HEK293 (cell line): ENCODE results near the gene PIK3R3.

Source experiments
- ZNF747 ChIP-seq: fragments of 450-650 bp; formaldehyde crosslinking; IDR thresholded peaks from 2 replicates; pipeline ENCODE4 v1.5.1; 2016; ENCODE audit warnings: missing biosample characterization, missing genetic modification characterization
- TF ChIP-seq, protein P1 (sequence below): fragments of 450-650 bp; formaldehyde crosslinking; IDR thresholded peaks from 2 replicates; pipeline ENCODE4 v1.5.1; 2016; ENCODE audit warnings: missing biosample characterization, missing genetic modification characterization

DNA sequence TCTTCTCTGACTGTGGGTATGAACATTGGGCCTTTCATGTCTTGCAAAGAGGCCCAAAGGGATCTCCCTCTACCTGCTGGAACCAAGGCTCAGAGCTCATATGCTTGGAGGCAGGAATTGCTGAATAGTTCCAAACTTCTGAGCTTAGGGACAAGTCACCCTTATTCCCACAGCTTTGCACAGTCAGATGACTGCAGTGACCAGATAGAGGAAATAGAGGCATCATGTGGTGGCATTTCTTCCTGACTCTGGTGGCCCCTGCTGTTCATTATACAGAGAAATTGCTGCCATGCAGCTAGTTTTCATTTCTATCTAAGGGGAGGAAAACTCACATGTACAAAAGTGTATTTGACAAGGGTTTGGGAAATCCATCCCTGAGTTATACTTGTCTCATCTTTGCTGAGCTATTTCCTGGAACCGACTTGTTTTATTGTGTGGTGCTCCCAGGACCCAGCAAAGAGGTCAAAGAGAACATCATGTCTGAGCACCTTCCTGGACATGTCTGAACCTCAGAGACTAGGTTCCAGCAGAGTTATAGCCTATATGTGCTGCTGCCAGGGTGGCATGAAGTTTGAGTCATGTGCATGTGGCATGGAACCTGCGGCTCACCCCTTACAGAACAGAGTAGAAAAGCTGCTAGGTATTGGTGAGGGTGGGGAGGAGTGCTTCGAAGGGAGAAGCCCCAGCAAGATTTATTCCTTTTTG, 131.2 kb downstream of the PIK3R3 start:
- TF ChIP-seq ZNF747 (tag by site-specific recombination) = no peak
- TF ChIP-seq, protein P1, sequence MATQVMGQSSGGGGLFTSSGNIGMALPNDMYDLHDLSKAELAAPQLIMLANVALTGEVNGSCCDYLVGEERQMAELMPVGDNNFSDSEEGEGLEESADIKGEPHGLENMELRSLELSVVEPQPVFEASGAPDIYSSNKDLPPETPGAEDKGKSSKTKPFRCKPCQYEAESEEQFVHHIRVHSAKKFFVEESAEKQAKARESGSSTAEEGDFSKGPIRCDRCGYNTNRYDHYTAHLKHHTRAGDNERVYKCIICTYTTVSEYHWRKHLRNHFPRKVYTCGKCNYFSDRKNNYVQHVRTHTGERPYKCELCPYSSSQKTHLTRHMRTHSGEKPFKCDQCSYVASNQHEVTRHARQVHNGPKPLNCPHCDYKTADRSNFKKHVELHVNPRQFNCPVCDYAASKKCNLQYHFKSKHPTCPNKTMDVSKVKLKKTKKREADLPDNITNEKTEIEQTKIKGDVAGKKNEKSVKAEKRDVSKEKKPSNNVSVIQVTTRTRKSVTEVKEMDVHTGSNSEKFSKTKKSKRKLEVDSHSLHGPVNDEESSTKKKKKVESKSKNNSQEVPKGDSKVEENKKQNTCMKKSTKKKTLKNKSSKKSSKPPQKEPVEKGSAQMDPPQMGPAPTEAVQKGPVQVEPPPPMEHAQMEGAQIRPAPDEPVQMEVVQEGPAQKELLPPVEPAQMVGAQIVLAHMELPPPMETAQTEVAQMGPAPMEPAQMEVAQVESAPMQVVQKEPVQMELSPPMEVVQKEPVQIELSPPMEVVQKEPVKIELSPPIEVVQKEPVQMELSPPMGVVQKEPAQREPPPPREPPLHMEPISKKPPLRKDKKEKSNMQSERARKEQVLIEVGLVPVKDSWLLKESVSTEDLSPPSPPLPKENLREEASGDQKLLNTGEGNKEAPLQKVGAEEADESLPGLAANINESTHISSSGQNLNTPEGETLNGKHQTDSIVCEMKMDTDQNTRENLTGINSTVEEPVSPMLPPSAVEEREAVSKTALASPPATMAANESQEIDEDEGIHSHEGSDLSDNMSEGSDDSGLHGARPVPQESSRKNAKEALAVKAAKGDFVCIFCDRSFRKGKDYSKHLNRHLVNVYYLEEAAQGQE (tag by site-specific recombination) = no peak
